GM13977 (cell line): Measurements from ENCODE around the gene HECTD2.

Experiments
- DNase-seq: peaks from one replicate; pipeline ENCODE4 v3.0.0; 2012; ENCODE audit warnings: low spot score
- in situ Hi-C: fragments of 300-500 bp; cut with MboI; formaldehyde crosslinking; loops from one replicate; pipeline ENCODE4 v1.12.0; 2022; ENCODE audit warnings: low sequenced_read_pairs, low pct_unique_long_range_greater_than_20kb, mixed read lengths, inconsistent platforms; ENCODE audit not compliant: unreplicated experiment
- TF ChIP-seq, protein P1 (sequence below): IDR thresholded peaks from 2 replicates; pipeline ENCODE4 v1.5.1; 2012; ENCODE audit warnings: mild to moderate bottlenecking, control low read depth; ENCODE audit not compliant: insufficient read depth; ENCODE audit errors: extremely low read depth, missing control alignments

Gene HECTD2

DNA sequence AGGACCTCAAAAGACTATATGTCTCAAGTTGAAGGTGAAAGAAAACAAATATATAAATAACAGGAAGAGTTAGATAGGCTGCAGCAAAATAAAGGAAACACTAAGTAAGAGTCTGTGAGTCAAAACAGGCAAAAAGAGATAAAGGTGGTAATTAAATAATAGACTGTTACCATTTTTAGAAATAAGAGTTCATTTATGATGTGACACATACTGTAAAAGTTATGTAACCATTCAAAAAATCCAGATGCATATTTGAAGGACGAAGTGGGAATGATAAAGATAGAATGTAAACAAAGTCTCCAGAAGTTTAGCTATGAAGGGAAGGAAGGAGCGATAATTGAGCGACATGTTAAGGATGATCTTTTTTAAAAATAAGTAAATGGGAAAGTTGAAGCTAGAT, 50.5 kb downstream of the HECTD2 start:
- no peak for DNase-seq
- in situ Hi-C loops = no loop called here
- TF ChIP-seq, protein P1, sequence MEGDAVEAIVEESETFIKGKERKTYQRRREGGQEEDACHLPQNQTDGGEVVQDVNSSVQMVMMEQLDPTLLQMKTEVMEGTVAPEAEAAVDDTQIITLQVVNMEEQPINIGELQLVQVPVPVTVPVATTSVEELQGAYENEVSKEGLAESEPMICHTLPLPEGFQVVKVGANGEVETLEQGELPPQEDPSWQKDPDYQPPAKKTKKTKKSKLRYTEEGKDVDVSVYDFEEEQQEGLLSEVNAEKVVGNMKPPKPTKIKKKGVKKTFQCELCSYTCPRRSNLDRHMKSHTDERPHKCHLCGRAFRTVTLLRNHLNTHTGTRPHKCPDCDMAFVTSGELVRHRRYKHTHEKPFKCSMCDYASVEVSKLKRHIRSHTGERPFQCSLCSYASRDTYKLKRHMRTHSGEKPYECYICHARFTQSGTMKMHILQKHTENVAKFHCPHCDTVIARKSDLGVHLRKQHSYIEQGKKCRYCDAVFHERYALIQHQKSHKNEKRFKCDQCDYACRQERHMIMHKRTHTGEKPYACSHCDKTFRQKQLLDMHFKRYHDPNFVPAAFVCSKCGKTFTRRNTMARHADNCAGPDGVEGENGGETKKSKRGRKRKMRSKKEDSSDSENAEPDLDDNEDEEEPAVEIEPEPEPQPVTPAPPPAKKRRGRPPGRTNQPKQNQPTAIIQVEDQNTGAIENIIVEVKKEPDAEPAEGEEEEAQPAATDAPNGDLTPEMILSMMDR = no peak

DNA sequence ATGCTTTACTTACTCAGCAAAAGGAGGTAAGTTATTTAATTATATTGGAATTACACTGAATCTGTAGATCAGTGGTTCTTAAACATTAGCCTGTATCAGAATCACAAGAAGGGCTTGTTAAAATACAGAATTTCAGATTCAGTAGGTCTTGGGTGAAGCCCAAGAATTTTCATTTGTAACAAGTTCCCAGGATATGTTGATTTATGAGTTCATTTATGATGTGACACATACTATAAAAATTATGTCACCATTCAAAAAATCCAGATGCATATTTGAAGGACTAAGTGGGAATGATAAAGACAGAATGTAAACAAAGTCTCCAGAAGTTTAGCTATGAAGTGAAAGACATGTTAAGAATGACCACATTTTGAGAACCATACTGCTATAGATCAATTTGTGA, 52.3 kb downstream of the HECTD2 start:
- TF ChIP-seq, protein P1 = no peak
- in situ Hi-C loops = no loop called here
- DNase-seq = no peak

DNA sequence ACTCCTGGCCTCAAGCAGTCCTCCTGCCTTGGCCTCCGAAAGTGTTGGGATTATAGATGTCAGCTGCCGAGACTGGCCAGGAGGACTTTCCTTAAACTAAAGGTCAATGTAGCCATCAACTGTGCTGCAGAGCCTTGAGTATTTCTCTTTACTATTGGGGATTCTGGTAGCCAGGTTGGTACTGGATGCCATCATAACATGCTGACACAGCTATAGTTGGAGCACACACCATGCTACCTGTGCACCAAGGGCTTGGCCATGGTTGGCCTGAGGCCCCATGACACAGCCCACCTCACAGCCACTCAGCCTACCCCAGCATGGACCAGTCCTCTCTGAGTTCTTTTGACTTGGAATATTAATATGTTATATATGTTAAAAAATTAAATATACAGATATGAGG, 54.4 kb downstream of the HECTD2 start:
- no peak for DNase-seq
- in situ Hi-C loops = no loop called here
- TF ChIP-seq, protein P1 = no peak

DNA sequence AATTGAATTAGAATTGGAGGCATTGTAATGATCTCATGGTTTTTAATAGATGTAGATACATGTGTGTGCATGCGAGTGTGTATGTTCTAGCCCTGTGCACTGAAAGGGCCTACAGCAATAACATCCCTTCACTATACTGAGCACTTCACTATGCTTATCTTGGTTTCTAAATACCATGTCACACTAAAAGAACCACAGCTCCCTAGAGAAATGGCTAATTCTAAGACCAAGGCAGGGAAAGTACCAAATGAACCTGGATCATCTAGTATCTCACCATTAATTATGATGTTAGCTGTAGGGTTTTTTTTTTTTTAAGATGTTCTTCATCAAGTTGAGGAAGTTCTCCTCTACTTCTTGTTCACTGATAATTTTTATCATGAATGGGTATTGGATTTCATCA, 55.1 kb downstream of the HECTD2 start:
- in situ Hi-C loops = no loop called here
- TF ChIP-seq, protein P1 = no peak
- DNase-seq = no peak

DNA sequence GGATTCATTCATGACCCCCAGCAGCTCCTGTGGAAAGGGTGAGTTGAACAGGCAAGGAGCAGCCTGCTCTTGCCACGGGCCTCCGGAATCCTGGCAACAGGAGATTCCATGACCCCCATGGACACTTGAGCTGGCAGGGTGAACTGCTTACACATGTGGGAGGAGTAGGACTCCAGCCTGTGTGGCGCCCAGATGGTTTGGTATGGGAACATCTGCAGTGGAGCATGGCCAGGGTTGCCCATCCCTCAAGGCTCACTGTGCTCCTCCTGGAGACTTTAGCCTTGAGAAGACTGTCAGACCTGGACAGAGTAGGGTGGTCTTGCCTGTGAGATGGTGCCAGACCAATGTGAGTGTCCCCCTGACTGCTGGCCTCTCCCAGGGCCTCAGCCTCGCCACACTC, 57.0 kb downstream of the HECTD2 start:
- TF ChIP-seq, protein P1 = no peak
- no peak for DNase-seq
- in situ Hi-C loops = no loop called here

DNA sequence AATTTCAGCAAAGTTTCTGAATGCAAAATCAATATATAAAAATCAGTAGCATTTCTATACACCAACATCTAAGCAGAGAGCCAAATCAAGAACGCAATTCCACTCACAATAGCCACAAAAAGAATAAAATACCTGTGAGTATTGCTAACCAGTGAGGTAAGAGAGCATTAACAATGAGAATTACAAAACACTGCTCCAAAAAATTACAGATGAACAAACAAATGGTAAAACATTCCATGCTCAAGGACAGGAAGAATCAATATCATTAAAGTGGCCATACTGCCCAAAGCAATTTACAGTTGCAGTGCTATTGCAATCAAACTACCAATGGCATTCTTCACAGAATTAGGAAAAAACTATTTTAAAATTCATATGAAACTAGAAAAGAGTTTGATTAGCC, 61.5 kb downstream of the HECTD2 start:
- no peak for DNase-seq
- in situ Hi-C loops = no loop called here
- TF ChIP-seq, protein P1 = no peak

DNA sequence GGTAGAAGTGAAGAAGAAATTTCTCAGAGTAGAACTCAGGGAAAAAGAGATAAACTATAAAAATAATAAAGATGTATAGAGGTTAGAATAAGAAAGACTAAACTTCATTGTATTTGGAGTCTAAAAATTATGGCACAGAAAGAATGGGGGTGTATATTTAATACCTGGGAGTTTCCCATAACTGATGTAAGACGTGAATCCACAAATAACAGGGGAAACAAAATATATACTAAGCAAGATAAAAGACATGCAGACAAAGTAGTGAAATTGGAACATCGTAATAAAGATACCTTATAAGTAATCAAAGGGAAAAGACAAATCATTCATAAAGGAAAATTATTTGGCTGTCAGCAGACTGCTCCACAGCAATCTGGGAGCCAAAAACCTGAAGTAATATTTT, 62.8 kb downstream of the HECTD2 start:
- TF ChIP-seq, protein P1 = no peak
- no peak for DNase-seq
- in situ Hi-C loops = no loop called here
